Panc1 (cell line): ENCODE measurements around the gene GLI1.

ENCODE experiments used
- POLR2AphosphoS5 ChIP-seq: IDR thresholded peaks from 2 replicates; pipeline ENCODE4 v1.6.1; 2012; ENCODE audit warnings: mild to moderate bottlenecking, low read depth, low read length, moderate library complexity
- TF ChIP-seq, protein P1 (sequence below): fragments of 450-650 bp; IDR thresholded peaks from 2 replicates; pipeline ENCODE4 v1.5.1; 2017; ENCODE audit warnings: mild to moderate bottlenecking

DNA sequence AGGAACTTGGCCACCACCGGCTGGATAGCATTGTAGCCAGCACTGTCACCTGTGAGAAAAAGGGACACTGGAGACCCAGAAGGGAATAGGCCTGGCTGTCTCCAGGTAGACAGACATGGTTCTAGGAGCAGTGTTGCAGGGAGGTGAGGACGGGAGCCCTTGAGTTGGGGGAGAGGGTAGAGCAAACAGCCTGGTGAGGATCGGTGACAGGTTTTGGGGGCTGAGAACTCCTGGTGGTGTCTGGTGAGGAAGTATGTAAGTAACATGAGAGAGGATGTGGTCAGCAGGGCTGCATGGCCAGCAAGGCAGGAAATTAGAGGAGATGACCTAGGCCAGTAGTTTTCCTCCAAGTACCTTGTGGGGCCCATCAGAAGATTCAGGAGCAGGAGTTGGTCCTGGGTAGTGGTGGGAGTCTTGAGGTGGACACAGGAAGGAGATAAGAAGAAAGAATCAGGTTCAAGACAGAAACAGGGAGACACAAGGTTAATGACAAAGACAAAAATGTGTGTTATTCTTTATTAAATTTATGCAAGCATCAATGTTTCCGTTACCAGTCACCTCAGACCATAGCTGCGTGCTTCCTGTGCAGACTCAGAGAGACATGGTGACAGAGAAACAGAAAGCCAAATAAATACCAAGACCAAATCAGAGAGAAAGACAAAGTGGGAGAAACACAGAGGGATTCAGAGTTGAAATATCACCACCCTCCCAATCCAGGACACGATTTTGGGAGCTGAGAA is 20.0 kb downstream of the GLI1 start, which contains the start of gene ARHGAP9:
- TF ChIP-seq, protein P1, sequence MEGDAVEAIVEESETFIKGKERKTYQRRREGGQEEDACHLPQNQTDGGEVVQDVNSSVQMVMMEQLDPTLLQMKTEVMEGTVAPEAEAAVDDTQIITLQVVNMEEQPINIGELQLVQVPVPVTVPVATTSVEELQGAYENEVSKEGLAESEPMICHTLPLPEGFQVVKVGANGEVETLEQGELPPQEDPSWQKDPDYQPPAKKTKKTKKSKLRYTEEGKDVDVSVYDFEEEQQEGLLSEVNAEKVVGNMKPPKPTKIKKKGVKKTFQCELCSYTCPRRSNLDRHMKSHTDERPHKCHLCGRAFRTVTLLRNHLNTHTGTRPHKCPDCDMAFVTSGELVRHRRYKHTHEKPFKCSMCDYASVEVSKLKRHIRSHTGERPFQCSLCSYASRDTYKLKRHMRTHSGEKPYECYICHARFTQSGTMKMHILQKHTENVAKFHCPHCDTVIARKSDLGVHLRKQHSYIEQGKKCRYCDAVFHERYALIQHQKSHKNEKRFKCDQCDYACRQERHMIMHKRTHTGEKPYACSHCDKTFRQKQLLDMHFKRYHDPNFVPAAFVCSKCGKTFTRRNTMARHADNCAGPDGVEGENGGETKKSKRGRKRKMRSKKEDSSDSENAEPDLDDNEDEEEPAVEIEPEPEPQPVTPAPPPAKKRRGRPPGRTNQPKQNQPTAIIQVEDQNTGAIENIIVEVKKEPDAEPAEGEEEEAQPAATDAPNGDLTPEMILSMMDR = no peak
- no peak for TF ChIP-seq POLR2AphosphoS5
